ENCODE results near the gene KRT26. TPM values are rescaled to one million over a fixed set of nuclear protein-coding genes. Genes with fewer than 3 reads are reported as not detected.

The KRT26 gene
- total RNA-seq, 1 experiment from 2014 or later, result not detected

DNA sequence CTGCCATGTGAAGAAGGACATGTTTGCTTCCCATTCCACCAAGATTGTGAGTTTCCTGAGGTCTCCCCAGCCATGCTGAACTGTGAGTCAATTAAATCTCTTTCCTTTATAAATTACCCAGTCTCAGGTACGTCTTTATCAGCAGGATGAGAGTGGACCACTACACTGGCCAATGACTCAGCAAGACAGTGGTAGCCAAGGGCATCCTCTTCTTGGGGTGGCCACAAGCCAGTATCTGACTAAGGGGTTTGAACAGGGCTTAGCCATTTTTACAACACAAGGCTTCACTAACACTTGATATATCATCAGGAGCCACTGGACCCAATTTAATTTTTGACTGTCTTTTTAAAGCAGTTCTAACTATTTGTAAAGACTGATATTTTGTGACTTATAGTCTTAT is 47.3 kb downstream of the KRT26 start:
- ChIA-PET POLR2A (no interaction called here), CTCF (no interaction called here)
- Mint-ChIP-seq H3K27me3 (ENCODE audit: low read depth) (peaks cover 6% of the 10 kb centered on the region; the same call in 1 of the 2 replicates), H3K9me3 (no peaks in the 10 kb centered on the region), H3K27ac (no peak overlapping the region), H3K36me3 (no peaks in the 10 kb centered on the region), H3K4me3 (no peak overlapping the region), H3K4me1 (no peaks in the 10 kb centered on the region)
- no peak for DNase-seq (ENCODE audit: low spot score)
- TF ChIP-seq E2F1 (CRISPR knock-in tag; IDR thresholded peaks at IDR 0.05), result no peak
- TF ChIP-seq ZMAT4 (CRISPR knock-in tag; IDR thresholded peaks at IDR 0.05), result no peak
- TF ChIP-seq OVOL2 (CRISPR knock-in tag; IDR thresholded peaks at IDR 0.05; ENCODE audit: borderline replicate concordance), result no peak
- TF ChIP-seq ZNF416 (CRISPR knock-in tag; IDR thresholded peaks at IDR 0.05), result no peak
- no peak for TF ChIP-seq ZNF671 (CRISPR knock-in tag; IDR thresholded peaks at IDR 0.05)
- TF ChIP-seq, protein P1, sequence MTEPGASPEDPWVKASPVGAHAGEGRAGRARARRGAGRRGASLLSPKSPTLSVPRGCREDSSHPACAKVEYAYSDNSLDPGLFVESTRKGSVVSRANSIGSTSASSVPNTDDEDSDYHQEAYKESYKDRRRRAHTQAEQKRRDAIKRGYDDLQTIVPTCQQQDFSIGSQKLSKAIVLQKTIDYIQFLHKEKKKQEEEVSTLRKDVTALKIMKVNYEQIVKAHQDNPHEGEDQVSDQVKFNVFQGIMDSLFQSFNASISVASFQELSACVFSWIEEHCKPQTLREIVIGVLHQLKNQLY (CRISPR knock-in tag; IDR thresholded peaks at IDR 0.05), result no peak
- TF ChIP-seq NR3C1 (CRISPR knock-in tag; conservative IDR thresholded peaks at IDR 0.05; ENCODE audit: low read depth), result no peak
- no peak for TF ChIP-seq SP1 (CRISPR knock-in tag; conservative IDR thresholded peaks at IDR 0.05)
- no peak for TF ChIP-seq TCF7 (CRISPR knock-in tag; IDR thresholded peaks at IDR 0.05; ENCODE audit: low read depth)
- no peak for TF ChIP-seq SMAD4 (CRISPR knock-in tag; IDR thresholded peaks at IDR 0.05)
- TF ChIP-seq, protein P2, sequence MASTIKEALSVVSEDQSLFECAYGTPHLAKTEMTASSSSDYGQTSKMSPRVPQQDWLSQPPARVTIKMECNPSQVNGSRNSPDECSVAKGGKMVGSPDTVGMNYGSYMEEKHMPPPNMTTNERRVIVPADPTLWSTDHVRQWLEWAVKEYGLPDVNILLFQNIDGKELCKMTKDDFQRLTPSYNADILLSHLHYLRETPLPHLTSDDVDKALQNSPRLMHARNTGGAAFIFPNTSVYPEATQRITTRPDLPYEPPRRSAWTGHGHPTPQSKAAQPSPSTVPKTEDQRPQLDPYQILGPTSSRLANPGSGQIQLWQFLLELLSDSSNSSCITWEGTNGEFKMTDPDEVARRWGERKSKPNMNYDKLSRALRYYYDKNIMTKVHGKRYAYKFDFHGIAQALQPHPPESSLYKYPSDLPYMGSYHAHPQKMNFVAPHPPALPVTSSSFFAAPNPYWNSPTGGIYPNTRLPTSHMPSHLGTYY (CRISPR knock-in tag; IDR thresholded peaks at IDR 0.05), result no peak
- no peak for TF ChIP-seq RELA (CRISPR knock-in tag; IDR thresholded peaks at IDR 0.05; ENCODE audit: borderline replicate concordance)
- no peak for TF ChIP-seq HMGA2 (CRISPR knock-in tag; IDR thresholded peaks at IDR 0.05)
- TF ChIP-seq KAT7 (CRISPR knock-in tag; IDR thresholded peaks at IDR 0.05; ENCODE audit: borderline replicate concordance), result no peak
- TF ChIP-seq FOXK1 (CRISPR knock-in tag; IDR thresholded peaks at IDR 0.05), result no peak
- TF ChIP-seq ZNF232 (CRISPR knock-in tag; IDR thresholded peaks at IDR 0.05), result no peak
- no peak for TF ChIP-seq ZNF138 (CRISPR knock-in tag; conservative IDR thresholded peaks at IDR 0.05)
- ATAC-seq, result no peak

- peaks cover 6% of the 10 kb centered on the region; the same call in 1 of the 2 replicates for H3K27me3 Mint-ChIP-seq (ENCODE audit: low read depth)
- DNase-seq (ENCODE audit: low spot score) (no peak), ATAC-seq (no peak)
- H3K36me3 Mint-ChIP-seq, result no peaks in the 10 kb centered on the region
- POLR2A ChIA-PET, result no interaction called here
- H3K9me3 Mint-ChIP-seq, result no peaks in the 10 kb centered on the region
- H3K27ac Mint-ChIP-seq, result no peak overlapping the region
- CTCF ChIA-PET, result interaction anchor here (1.2 kb wide), 1 partner anchor 162 kb away, joined by 3 read pairs; no protein-coding TSS in a partner anchor
- no peaks in the 10 kb centered on the region for H3K4me1 Mint-ChIP-seq
- no peak overlapping the region for H3K4me3 Mint-ChIP-seq
- TF ChIP-seq ZBTB43 (CRISPR knock-in tag; IDR thresholded peaks at IDR 0.05) (no peak), CDX4 (CRISPR knock-in tag; IDR thresholded peaks at IDR 0.05; ENCODE audit: borderline replicate concordance) (no peak), ZBTB21 (CRISPR knock-in tag; IDR thresholded peaks at IDR 0.05; ENCODE audit: borderline replicate concordance) (no peak), OVOL2 (CRISPR knock-in tag; IDR thresholded peaks at IDR 0.05; ENCODE audit: borderline replicate concordance) (no peak), ATF6 (CRISPR knock-in tag; IDR thresholded peaks at IDR 0.05) (no peak), KAT7 (CRISPR knock-in tag; IDR thresholded peaks at IDR 0.05; ENCODE audit: borderline replicate concordance) (no peak), TCF7 (CRISPR knock-in tag; IDR thresholded peaks at IDR 0.05; ENCODE audit: low read depth) (no peak)
- TF ChIP-seq, protein P3, sequence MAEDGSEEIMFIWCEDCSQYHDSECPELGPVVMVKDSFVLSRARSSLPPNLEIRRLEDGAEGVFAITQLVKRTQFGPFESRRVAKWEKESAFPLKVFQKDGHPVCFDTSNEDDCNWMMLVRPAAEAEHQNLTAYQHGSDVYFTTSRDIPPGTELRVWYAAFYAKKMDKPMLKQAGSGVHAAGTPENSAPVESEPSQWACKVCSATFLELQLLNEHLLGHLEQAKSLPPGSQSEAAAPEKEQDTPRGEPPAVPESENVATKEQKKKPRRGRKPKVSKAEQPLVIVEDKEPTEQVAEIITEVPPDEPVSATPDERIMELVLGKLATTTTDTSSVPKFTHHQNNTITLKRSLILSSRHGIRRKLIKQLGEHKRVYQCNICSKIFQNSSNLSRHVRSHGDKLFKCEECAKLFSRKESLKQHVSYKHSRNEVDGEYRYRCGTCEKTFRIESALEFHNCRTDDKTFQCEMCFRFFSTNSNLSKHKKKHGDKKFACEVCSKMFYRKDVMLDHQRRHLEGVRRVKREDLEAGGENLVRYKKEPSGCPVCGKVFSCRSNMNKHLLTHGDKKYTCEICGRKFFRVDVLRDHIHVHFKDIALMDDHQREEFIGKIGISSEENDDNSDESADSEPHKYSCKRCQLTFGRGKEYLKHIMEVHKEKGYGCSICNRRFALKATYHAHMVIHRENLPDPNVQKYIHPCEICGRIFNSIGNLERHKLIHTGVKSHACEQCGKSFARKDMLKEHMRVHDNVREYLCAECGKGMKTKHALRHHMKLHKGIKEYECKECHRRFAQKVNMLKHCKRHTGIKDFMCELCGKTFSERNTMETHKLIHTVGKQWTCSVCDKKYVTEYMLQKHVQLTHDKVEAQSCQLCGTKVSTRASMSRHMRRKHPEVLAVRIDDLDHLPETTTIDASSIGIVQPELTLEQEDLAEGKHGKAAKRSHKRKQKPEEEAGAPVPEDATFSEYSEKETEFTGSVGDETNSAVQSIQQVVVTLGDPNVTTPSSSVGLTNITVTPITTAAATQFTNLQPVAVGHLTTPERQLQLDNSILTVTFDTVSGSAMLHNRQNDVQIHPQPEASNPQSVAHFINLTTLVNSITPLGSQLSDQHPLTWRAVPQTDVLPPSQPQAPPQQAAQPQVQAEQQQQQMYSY (CRISPR knock-in tag; IDR thresholded peaks at IDR 0.05), result no peak
These were observed 49.8 kb downstream of the KRT26 start for GRCh38 chr17:40722241-40722640.
